GM19395 (cell line): Measurements from ENCODE around the gene SMAD6.

Source experiments
- ATAC-seq: cut with Tn5 transposase; IDR thresholded peaks from one replicate; pipeline ENCODE4 v1.9.1; 2021; ENCODE audit warnings: mild to moderate bottlenecking, moderate library complexity; ENCODE audit not compliant: unreplicated experiment

The SMAD6 gene

DNA sequence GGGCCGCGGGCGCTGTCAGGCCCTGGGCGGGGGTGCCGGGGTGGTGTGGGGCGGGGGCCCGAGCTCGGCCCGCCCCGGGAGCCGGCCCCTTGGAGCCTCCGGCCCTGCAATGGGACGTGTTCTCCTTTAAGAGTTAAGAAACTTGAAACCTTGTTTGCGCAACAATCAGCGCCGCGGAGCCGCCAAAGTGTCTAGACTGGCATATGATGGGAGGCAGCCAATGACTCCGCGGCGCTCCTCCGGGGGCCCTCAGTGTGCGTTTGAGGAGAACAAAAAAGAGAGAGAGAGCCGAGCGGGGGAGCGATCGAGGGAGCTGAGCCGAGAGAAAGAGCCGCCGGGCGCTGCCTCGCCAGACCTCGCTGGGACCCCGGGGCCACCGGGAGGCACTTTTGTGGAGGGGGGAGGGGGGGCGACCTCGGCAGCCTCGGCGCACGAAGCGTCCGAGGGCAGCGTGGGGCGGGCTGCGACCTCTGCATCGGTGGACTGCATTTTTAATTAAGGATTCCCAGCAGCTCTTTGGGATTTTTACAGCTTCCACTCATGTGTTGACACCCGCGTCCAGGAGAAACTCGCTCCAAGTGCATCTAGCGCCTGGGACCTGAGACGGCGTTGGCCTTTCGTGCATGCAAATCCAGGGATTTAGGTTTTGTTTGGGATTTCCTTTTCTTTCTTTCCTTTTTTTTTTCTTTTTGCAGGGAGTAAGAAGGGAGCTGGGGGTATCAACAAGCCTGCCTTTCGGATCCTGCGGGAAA is at the start of gene SMAD6:
Gene SMAD6 (plus strand): TSS at position 202 of the 752 bp plus-strand sequence. CDS start 1,023 bp downstream, outside the sequence.
- no peak for ATAC-seq

DNA sequence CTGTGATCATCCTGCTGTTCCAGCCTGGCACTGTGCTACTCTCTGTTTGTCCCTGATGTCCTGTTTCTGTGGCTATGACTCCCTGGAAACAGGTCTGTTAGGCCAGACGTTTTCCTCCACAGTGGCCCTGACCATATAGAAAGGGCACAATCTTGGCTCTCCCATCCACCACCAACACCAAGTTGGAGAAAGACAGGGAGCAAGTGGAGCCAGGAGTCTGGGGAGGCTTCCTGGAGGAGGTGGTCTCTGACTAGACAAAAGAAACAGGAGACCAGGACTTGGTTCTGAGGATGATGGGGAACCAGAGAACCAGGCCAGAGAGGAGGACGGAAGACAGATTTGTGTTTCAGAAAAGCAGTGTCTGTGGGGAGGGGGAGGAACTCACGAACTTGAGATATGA is 49.2 kb upstream of the SMAD6 start:
- ATAC-seq: no peak

DNA sequence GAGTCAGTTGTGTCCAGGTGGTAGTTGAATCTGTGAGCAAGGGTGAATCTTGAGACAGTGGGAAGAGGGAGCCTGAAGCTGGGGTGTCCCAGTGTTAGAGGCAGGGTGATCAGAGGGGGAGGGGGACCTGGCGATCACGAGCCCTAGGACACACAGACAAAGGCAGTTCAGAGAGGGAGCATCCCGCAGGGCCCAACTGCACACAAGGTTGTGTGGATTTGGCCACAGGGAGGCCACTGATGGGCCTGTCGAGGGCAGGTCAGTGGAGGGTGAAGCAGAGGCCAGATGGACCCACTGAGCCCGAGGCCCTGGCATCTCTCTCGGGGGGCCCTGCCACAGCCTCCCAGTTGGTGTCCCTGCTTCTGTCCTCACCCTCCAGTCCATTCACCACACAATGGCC is 48.6 kb upstream of the SMAD6 start:
- ATAC-seq: no peak

DNA sequence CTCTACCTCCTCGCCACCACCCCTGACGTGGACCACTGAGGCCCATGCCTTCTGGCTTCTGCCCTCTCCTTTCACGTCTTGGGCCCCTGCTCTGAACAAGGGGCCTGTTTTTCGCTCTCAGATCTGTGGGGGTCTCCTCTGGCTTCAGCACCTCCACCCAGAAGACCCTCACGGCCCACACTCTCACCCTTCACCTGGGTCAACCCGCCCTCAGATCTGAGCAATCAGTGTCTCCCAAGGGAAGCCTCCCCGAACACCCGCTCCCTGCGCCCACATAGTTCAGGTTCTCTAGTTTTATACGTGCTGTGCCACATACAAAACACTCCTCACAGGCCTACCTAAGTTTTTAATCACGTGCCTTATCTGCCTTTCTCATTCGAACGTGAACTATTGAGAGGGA is 48.2 kb upstream of the SMAD6 start:
- ATAC-seq: no peak

DNA sequence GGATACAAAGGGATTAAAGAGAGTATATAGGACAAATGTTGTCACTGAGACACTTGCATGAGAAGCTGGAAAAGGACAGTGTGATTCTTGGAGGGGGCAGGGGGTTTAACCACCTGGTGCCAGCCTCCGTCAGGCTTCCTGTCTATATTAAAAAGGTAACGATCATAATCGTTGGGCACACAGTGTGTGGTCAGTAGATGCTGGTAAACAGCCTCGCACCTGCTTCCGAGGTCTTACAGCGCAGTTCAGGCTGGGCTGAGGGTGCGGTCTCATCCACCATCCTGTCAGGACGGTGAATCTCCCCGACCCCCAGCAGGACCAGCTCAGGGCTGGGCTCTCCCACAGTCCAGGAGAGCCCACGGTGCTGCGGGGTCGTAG is 47.7 kb upstream of the SMAD6 start:
- ATAC-seq: no peak

DNA sequence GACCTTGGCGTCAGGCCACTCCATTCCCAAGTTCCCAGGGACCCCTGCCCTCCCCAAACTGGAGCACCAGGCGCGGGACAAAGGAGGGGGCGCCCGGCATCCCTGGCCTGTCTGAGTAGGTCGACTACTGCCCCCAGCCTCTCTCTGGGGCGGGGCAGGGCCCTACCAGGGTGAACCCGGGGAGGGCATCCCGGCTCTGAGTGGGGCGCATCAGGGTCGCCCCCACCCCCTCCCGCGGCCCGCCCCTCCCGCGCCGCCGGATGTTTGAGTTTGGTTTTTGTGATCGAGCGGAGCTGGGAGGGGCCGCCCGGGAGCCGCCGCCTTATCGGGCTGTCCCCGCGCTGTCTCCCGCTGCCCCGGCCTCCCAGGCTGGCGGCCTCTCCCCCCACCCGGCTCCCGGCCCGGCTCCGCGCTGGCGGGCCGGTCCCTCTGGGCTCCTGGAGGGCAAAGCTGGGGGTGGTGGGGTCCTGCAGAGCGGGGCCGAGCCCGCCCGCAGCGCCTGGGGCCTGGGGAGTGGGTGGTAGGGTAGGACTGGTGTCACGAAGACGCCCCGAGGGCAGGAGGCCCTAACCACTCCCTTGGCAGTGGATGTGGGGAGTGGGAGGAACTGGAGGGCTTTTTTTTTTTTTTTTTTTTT is 47.2 kb upstream of the SMAD6 start:
- ATAC-seq: no peak

DNA sequence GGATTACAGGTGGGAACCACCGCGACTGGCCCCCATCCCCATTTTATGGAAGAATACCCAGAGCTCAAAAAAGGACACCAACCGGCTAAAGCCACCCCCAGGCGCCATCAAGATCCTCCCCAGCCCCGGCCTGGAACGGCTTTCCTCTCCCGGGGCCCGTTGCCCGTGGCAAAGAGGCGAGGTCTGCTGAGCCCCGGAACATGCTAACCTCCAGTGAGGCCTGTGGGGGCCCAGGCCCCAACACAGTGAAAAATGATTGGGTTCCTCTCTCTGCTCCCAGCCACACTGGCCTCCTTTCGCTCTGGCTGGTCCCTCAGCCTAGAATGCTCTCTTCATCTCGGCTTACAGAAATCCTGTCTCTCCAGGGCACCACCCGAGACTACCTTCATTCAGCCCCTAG is 46.5 kb upstream of the SMAD6 start:
- ATAC-seq: no peak

DNA sequence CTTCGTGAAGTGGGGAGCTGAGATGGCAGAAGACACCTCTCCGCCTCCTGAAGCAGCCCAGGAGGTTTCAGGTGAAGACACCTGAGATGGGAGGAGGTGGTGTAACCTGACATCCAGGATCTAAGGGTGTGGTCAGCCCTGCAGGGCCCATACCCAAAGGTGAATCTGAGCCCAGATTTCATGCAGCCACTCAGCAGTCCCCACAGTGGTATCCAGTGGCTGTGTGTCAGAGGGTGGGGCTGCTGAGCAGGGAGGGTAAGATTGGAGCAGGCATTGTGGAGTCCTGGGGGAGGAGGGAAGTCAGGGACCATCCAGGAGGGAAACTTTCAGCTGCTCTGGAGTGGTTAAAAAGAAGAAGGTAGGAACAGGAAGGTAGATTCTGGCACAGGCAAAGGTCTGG is 46.0 kb upstream of the SMAD6 start:
- ATAC-seq: no peak

DNA sequence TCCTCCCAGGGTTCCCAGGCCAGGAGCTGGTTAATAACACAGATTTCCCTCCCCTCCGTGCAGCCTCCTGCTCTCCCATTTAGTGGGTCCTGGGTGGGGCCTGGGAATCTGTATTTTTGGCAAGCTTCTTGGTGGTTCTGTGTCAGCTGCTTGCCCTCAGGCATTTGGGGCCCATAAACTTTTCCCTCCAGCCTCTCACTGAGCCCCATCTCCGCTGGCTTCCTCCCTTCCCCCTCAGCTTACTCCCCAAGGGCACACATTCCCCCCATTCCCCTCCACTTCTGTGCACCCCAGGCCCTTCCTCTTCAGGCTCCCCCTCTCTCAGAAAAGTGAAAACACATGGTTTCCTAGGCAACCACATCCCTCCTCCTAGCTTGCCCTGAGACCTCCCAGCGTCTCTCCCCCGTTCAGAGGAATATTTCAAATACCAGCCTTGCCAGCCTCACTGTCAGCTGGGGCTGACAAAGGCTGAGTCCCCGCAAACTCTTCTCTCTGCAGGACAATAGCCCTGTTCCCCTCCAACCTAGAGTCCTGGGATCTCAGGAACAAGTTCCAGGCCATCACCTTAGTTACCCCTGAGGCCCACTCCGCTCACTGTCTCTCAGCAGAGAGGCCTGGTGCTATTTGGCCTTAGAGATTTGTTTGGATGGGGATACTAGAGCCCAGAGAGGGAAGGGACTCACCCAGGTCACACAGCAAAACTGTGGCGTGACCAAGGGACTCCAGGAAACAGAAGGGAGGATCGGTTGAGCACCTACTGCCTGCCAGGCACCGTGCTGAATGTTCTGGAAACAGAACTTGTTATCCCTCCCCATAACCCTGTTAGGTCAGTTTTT is 44.6 kb upstream of the SMAD6 start:
- ATAC-seq: no peak

DNA sequence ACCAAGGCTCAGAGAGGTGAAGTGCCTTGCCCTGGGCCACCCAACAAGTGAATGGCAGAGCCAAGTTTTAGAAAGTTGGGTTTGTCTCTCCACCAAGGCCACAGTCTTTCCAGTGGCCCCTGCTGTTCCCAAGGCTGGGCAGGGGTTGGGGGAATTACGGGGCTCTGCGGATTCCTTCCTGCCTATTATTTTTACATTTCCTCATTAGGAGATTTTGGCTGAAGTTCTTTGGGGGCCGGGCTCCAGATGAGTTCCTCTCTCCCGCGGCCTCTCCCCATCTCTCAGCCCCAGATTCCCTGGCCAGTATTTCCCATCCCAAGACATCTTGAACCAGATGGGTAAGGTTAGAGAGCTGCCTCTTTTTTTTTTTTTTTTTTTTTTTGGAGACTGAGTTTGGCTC is 44.0 kb upstream of the SMAD6 start:
- ATAC-seq: no peak

DNA sequence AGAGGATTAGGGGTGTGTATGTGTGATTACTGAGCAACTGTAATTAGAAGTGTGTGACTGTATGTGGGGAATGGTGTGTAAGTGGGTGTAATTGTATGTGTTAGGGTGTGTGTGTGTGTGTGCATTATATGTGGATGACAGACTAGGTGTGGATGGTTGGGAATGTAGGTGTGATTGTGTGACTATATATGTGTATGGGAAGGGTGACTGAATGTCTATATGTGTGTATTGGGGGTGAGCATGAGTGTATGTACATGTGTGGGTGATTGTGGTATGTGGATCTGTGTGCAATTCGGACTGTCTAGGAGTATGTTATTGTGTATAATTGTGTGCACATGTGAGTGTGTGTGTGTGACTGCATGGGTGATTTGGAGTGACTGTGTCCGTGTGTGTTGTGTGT is 43.2 kb upstream of the SMAD6 start:
- no peak for ATAC-seq

DNA sequence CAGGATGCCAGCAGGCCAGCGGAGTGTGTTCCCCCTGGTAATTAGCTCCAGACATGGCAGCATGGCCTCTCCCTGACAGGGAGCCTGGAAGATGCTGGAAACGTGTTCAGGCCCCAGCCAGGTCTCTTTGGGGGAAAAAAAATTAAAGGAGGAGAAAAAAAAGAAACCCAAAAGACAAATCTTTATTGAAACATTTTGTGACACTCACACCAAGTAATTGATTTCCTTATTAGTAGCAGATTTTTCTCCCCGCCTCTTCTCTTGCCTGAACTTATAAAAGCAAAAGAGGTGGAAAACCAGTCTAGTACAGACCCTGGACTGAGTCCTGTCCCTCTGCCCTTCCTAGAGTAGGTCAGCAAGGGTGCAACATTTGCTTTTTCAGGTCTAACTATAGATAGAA is 42.7 kb upstream of the SMAD6 start:
- no peak for ATAC-seq

DNA sequence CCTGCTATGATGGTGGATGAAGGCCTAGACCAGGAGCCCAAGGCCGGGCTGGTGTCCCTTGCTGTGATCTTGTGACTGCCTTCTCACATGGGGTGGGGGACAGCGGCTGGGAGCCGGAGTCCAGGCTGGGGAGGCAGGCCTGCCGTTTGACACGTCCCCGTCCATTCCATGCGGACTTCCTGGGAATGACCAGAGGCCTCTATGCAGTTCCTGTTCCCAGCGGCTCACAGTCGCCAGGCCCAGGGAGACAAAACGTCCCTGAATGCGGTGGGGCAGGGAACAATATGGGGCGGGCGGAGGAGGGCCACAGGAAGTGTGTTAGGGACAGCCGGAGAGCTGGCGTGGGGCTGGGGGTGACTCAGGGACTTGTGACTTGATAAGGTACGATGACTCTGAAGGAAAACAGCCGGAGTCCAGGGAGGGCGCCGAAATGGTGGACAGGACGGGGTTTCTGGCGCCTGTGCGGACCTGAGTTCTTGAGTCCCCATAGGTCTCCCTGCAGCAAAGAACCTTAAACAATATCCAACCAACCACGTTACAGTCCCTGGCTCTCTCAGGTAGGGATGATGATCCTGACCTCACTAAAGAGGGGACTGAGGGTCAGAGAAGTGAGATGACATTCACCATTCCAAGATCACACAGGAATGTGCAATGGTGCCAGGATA is 40.5 kb upstream of the SMAD6 start:
- ATAC-seq: no peak

DNA sequence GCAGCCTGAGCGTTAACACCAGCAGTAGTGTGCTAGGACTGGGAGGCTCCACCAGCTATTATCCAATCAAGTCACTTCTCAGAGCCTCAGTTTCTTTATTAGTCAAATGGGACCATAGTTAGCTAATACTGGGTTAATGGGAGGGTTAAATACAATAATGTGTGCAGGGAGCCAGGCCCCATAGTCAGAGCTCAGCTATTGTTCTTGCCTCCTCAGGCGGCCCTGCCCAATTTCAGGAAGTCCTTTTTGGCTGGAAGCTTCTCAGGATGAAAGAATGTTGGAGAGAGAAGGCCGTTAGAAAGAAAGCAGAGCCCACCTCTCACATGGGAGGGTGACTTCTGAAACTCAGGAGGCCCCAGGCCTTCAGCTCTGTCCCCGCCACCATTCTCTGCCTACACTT is 39.5 kb upstream of the SMAD6 start:
- ATAC-seq: no peak

DNA sequence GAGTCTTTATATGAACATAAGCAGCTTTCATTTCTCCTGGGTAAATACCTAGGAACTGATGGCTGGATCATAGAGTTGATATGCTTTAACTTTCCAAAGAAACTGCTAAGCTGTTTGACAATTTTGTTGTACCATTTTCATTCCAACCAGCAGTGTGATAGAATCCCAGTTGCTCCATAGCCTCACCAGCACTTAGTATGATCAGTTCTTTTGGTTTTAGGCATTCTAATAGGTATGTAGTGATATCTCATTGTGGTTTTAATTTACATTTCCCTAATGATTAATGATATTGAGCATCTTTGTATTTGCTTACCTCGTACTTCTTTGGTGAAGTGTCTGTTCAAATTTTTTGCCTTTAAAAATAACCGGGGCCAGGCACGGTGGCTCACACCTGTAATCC is 38.4 kb upstream of the SMAD6 start:
- no peak for ATAC-seq

DNA sequence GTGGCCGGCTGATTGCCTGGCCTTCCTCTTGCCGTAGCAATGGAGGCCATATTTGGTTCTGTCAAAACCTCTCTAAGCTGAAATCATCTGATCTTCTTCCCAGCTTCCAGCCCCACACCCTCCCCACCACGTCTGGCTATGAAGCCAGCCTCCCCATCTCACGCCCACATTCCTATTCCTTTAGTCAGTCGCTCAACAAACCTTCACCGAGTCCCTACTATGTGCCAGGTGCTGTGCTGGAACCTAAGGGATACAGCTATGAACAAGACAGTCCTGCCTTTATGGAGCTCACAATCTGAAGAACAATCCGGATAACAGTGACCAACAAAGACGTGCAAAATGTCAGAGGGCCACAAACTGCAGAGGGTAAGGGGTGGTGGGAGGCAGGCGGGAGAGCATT is 31.9 kb upstream of the SMAD6 start:
- ATAC-seq: no peak

DNA sequence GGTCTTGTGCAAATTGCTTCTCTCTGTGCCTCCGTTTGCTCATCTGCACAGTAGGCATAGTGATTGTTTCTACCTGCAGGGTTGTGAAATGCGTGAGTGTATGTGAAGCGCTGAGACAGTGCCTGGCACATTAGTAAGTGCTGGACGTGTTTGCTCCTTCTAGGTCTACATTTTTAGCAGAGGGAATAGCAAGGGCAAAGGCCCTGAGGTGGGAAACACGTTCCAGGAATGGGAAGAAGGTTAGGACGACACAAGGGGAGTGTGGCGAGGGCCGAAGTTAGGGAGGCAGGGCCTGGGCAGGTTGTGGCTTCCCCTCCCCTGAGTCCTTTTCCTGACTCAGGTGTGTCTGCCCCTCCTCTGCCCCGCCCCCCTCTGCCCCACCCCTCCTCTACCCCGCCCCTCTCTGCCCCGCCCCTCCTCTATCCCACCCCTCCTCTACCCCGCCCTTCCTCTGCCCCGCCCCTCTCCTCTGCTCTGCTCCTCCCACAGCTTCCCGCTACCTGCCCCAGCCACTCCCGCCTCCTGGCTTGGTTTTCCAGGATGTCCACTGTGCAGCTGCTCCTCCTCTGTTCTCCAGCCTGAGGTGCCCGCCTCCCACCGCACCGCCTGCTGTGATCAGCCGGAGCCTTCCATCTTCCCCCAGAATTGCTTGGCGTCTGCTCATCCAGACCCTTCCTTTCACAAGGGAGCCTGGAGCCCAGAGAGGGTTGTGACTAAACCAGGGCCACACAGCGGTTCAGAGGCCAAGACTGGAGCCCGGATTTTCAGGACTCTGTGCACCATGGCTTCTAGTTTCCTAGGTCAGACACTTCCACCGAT is 31.1 kb upstream of the SMAD6 start:
- no peak for ATAC-seq

DNA sequence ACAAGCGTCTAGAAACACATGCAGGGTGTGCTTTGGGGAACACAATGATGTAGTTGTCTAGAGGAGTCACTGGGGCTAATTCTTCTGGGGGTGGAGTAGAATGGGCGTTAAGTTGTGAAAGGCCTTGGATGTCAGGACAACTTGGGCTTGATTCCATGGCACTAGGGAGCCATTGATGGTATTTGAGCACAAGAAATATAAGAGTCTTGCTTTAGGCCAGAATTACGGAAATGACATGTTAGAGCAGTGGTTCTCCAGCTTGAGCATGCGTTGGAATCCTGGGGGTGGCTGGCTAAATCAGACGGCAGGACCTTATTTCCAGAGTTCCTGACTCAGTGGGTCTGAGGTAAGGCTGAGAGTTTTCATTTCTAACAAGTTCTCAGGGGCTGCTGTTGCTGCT is 29.2 kb upstream of the SMAD6 start:
- ATAC-seq: no peak

DNA sequence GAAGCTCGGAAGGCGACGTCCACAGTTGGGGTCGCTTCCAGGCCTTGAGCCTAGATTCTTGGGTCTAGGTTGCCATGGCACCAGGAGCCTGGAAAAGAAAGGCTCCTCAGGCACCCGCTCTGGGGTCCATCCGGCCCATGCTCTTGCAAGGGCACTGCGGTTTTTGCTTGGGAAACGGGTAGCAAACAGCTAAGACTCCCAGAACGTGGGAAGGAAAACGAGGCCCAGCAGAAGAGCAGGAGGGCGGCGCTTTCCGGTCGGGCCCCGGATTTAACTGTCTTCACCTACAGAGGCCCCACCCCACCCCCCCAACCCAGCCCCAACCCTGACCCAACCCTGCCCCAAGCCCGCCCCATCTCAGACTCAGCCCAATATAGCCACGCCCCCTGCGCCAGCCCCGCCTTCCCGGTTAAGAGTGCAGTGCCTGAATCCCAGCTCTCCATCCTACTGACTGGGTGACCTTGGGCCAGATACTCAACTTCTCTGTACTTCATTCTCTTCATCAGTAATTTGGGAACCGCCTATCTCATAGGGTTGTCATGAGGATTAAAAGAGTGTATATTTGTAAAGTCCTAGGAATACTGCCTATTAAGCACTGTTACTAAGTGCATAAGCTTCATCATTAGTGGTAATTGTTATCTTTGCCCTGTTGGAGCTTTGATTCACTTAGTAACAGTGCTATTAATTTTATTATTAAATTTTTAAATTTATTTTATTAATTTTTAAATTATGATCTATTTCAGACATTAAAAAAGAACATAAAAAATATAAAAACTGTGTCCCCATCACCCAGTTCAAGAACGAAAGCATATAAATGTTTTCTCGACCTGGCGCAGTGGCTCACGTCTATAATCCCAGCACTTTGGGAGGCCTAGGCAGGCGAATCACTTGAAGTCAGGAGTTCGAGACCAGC is 28.4 kb upstream of the SMAD6 start:
- ATAC-seq: no peak

DNA sequence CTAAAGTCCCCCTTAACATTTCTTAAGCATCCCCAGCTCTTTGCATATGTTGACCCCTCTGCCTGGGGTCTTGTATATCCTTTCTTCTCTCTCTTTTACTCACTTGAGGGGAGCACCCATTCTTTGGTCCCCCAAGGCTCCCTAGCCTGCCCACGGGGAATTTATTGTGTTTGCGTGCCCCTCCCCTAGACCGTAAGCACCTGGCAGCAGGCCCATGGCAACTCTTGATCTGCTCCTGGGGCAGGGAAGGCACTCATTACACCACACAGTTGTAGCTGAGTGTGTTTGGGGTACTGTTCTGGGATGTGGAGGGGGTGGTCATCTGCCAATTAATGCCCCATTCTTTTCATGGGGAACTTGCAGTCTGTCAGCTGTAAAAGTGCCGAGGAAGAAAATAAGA is 27.3 kb upstream of the SMAD6 start:
- no peak for ATAC-seq
